PC-3 (cell line): ENCODE results near the gene DSG3. TPM values are rescaled to one million over a fixed set of nuclear protein-coding genes. Genes with fewer than 3 reads are reported as not detected.
"Not testable (repeated sequence)": the region's sequence is repeated elsewhere in the genome, so short reads cannot be mapped to it uniquely, and the experiment has no call there.

ENCODE experiments used
- ATAC-seq: fragments of 200-7000 bp; cut with Tn5 transposase; 2 replicates; pipeline ENCODE4 v1.9.1; 2020; ENCODE audit warnings: mild to moderate bottlenecking, moderate library complexity
- BruUV-seq: library from RNA; stranded (reverse); fragments of 400-500 nt; replicated peaks from 2 replicates; lab custom pipeline; 2021; lab: Mats Ljungman, UMichigan
- CTCF ChIA-PET: fragments of 300-600 bp; sonication (Branson Sonifier 250); formaldehyde crosslinking; loops from one replicate; lab custom pipeline; 2022; ENCODE audit warnings: antibody characterized with exemption; lab: Charles Lee
- POLR2A ChIA-PET: fragments of 300-600 bp; sonication (Branson Sonifier 250); formaldehyde crosslinking; loops from one replicate; lab custom pipeline; 2022; ENCODE audit warnings: antibody characterized with exemption; ENCODE audit not compliant: unreplicated experiment; lab: Charles Lee
- DNase-seq: peaks from one replicate; pipeline ENCODE4 v3.0.0-alpha.2; 2015
- H2AFZ ChIP-seq: fragments of 300-600 bp; sonication (generic); 2 replicates; pipeline ENCODE4 v1.6.0; 2016; ENCODE audit warnings: antibody characterized with exemption, low read length
- H3F3A ChIP-seq: fragments of 300-600 bp; sonication (generic); one replicate; pipeline ENCODE4 v1.6.0; 2017; ENCODE audit warnings: antibody characterized with exemption, low read length, control low read depth, mild to moderate bottlenecking; ENCODE audit not compliant: unreplicated experiment
- H3K27ac ChIP-seq: fragments of 300-600 bp; sonication (generic); 2 replicates; pipeline ENCODE4 v1.5.1; 2016; ENCODE audit warnings: mild to moderate bottlenecking, low read length
- H3K27me3 ChIP-seq: fragments of 300-600 bp; sonication (generic); 2 replicates; pipeline ENCODE4 v1.6.1; 2016; ENCODE audit warnings: low read length, mixed read lengths
- H3K36me3 ChIP-seq: fragments of 300-600 bp; sonication (generic); 2 replicates; pipeline ENCODE4 v1.6.1; 2016; ENCODE audit warnings: low read depth, mixed run types, low read length, mixed read lengths
- H3K4me1 ChIP-seq: fragments of 300-600 bp; sonication (generic); 2 replicates; pipeline ENCODE4 v1.5.1; 2016; ENCODE audit warnings: low read length; ENCODE audit not compliant: insufficient read depth
- H3K4me2 ChIP-seq: fragments of 300-600 bp; sonication (generic); 2 replicates; pipeline ENCODE4 v1.6.0; 2016; ENCODE audit warnings: low read length
- H3K4me3 ChIP-seq: fragments of 300-600 bp; sonication (generic); 2 replicates; pipeline ENCODE4 v1.5.1; 2016; ENCODE audit warnings: mild to moderate bottlenecking, low read length, mixed read lengths
- H3K79me2 ChIP-seq: fragments of 300-600 bp; sonication (generic); 2 replicates; pipeline ENCODE4 v1.6.1; 2017; ENCODE audit warnings: low read length, mixed read lengths
- H3K9ac ChIP-seq: fragments of 300-600 bp; sonication (generic); 2 replicates; pipeline ENCODE4 v1.6.0; 2016; ENCODE audit warnings: mild to moderate bottlenecking, low read length
- H3K9me2 ChIP-seq: fragments of 300-600 bp; sonication (generic); replicated peaks from 2 replicates; pipeline ENCODE4 v1.6.1; 2016; ENCODE audit warnings: mixed run types, low read length, mixed read lengths
- H3K9me3 ChIP-seq: fragments of 300-600 bp; sonication (generic); 2 replicates; pipeline ENCODE4 v1.6.1; 2016; ENCODE audit warnings: low read length, mixed read lengths
- H4K20me1 ChIP-seq: fragments of 300-600 bp; sonication (generic); 2 replicates; pipeline ENCODE4 v1.6.1; 2016; ENCODE audit warnings: low read length, mixed read lengths
- CTCF ChIP-seq: fragments of 300-600 bp; sonication (generic); conservative IDR thresholded peaks from 2 replicates; pipeline ENCODE4 v1.5.1; 2017; ENCODE audit warnings: antibody characterized with exemption, low read depth, mild to moderate bottlenecking, low read length
- EZH2 ChIP-seq: fragments of 300-600 bp; sonication (generic); IDR thresholded peaks from one replicate; pipeline ENCODE4 v1.6.1; 2017; ENCODE audit warnings: antibody characterized with exemption, mild to moderate bottlenecking, low read length; ENCODE audit not compliant: unreplicated experiment
- EZH2phosphoT487 ChIP-seq: fragments of 300-600 bp; sonication (generic); IDR thresholded peaks from 2 replicates; pipeline ENCODE4 v1.6.1; 2018; ENCODE audit warnings: mild to moderate bottlenecking, antibody characterized with exemption, low read length, borderline replicate concordance
- intact Hi-C: fragments of 100-400 bp; cut with micrococcal nuclease; formaldehyde crosslinking; loops from 2 replicates; pipeline ENCODE4 v1.9.0; 2023
- total RNA-seq: library from RNA; depleted of rRNA; stranded (reverse); fragments of >200 nt; gene quantifications from 2 replicates; pipeline ENCODE4 v1.2.3, GENCODE V29; 2014

Gene DSG3
- total RNA-seq, 1 experiment from 2014 or later: not detected

GRCh38 chr18:31493171-31493570 is 45.6 kb downstream of the DSG3 start:
- POLR2A ChIA-PET: no interaction called here

GRCh38 chr18:31493941-31494340 is 46.4 kb downstream of the DSG3 start:
- BruUV-seq: no TSS peak
- intact Hi-C loops: no loop called here
- H4K20me1 ChIP-seq: no peaks in the 10 kb centered on the region
- no peak overlapping the region for H2AFZ ChIP-seq
- H3K9ac ChIP-seq: no peak overlapping the region
- no peaks in the 10 kb centered on the region for H3F3A ChIP-seq
- H3K9me2 ChIP-seq: no peaks in the 10 kb centered on the region
- POLR2A ChIA-PET: interaction anchor here (0.5 kb wide), 1 partner anchor 231 kb away, joined by 3 read pairs; no protein-coding TSS in a partner anchor
- no peak overlapping the region for H3K4me3 ChIP-seq
- no peaks in the 10 kb centered on the region for H3K9me3 ChIP-seq
- no peak for TF ChIP-seq EZH2
- H3K79me2 ChIP-seq: peaks cover 7% of the 10 kb centered on the region
- no peak for ATAC-seq
- H3K4me2 ChIP-seq: no peak overlapping the region
- H3K4me1 ChIP-seq: peaks cover 28% of the 10 kb centered on the region
- no peaks in the 10 kb centered on the region for H3K27me3 ChIP-seq
- H3K36me3 ChIP-seq: no peaks in the 10 kb centered on the region
- no peak for DNase-seq
- no peak overlapping the region for H3K27ac ChIP-seq
- CTCF ChIA-PET: interaction anchor here (0.6 kb wide), 1 partner anchor 27 kb away, joined by 3 read pairs; no protein-coding TSS in a partner anchor

More at GRCh38 chr18:31493171-31493570, 45.6 kb downstream of the DSG3 start:
- Histone ChIP-seq H3K4me3 (no peak overlapping the region), H2AFZ (no peak overlapping the region), H3K27me3 (no peaks in the 10 kb centered on the region), H3F3A (no peaks in the 10 kb centered on the region), H3K9ac (no peak overlapping the region), H3K9me2 (no peaks in the 10 kb centered on the region), H3K27ac (no peak overlapping the region), H3K79me2 (no peaks in the 10 kb centered on the region), H3K4me1 (peaks cover 34% of the 10 kb centered on the region), H4K20me1 (no peaks in the 10 kb centered on the region), H3K4me2 (no peak overlapping the region), H3K9me3 (no peaks in the 10 kb centered on the region), H3K36me3 (no peaks in the 10 kb centered on the region)
- ATAC-seq: no peak
- TF ChIP-seq CTCF (no peak), EZH2phosphoT487 (no peak), EZH2 (no peak)
- no peak for DNase-seq
- intact Hi-C loops: no loop called here
- BruUV-seq: no TSS peak
- CTCF ChIA-PET: no interaction called here

GRCh38 chr18:31494705-31495244 is 47.2 kb downstream of the DSG3 start:
- H3K27ac ChIP-seq, DNase-seq, H4K20me1 ChIP-seq, H3K4me2 ChIP-seq, BruUV-seq, H2AFZ ChIP-seq, H3K4me3 ChIP-seq, H3K27me3 ChIP-seq, H3K9me2 ChIP-seq, ATAC-seq, H3F3A ChIP-seq, H3K9me3 ChIP-seq, CTCF ChIA-PET, H3K36me3 ChIP-seq, H3K9ac ChIP-seq, intact Hi-C loops, POLR2A ChIA-PET: not testable (repeated sequence)
- H3K79me2 ChIP-seq: peaks cover 15% of the 10 kb centered on the region
- H3K4me1 ChIP-seq: peaks cover 26% of the 10 kb centered on the region
